Measurements from ENCODE around the gene RGL1. TPM values are rescaled to one million over a fixed set of nuclear protein-coding genes. Genes with fewer than 3 reads are reported as not detected.

The RGL1 gene
- total RNA-seq, 1 donor, result 1.5 TPM

DNA sequence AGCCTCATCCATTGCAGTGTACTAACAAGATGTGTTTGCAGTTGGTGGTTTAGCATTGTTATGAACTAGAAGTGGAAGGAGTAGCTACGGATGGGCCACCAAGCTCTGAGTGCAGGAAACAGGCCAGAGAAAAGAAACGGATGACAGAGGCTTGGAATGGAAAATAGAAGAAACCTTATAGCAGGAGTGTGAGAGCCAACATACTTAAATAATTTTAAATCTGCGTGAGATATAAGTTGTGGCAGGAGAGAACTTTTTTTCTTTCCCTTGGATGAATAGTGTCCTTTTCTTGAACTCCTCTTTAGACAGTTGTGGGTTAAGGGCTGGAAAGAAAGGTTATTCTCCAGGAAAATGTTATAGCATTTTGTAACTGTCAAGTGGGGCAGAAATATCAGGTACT is 54.2 kb downstream of the RGL1 start:
- no peaks in the 10 kb centered on the region for H3K4me1 ChIP-seq (ENCODE audit: insufficient read depth, low read length)

DNA sequence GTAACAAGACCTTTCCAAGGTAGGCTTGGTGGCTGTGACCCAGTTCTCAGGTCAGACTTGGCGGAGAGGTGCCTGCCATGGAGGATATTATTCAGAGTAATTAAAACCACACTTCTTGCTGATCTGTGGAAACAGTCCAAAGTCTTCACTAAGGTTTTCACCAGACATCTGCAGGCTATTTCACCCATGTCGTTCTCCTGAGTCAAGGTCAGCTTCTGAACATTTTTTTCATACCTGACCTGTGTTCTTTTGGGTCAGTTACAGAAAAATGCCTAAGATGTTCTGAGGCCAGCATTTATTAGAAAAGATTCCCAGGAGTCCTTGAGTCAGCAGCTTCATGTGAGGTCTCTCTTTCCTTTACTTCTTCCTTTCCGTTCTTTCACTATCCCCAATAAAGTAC is 54.9 kb downstream of the RGL1 start:
- H3K4me3 ChIP-seq (ENCODE audit: low read length), result no peak overlapping the region
- no peaks in the 10 kb centered on the region for H3K4me1 ChIP-seq (ENCODE audit: insufficient read depth, low read length)
- H3K27me3 ChIP-seq (ENCODE audit: insufficient read depth, low read length), result no peaks in the 10 kb centered on the region
- no peaks in the 10 kb centered on the region for H3K9me3 ChIP-seq (ENCODE audit: low read depth, low read length)

More for the DNA sequence above, 54.2 kb downstream of the RGL1 start:
- H3K4me3 ChIP-seq (ENCODE audit: low read length), result no peak overlapping the region
- H3K27me3 ChIP-seq (ENCODE audit: insufficient read depth, low read length), result no peaks in the 10 kb centered on the region
- no peaks in the 10 kb centered on the region for H3K9me3 ChIP-seq (ENCODE audit: low read depth, low read length)

DNA sequence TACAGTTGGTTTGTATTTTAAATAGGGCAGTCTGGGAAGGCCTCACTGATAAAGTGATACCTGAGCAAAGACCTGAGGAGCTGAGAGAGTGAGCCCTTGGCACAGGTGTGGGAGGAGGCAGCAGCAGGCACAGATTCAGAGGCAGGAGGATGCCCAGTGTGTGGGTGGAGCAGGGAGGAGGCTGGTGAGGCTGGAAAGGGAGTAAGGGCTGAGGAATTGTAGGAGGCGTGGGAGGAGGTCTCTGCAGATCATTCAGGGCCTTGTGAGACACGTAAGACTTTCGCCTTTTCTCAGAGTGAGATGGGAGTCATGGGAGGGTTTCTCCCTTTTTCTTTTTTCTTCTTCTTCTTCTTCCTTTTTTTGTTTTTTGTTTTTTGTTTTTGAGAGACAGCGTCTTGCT is 58.0 kb downstream of the RGL1 start:
- H3K4me1 ChIP-seq (ENCODE audit: insufficient read depth, low read length), result no peaks in the 10 kb centered on the region
- no peaks in the 10 kb centered on the region for H3K27me3 ChIP-seq (ENCODE audit: insufficient read depth, low read length)
- no peak overlapping the region for H3K4me3 ChIP-seq (ENCODE audit: low read length)
- no peaks in the 10 kb centered on the region for H3K9me3 ChIP-seq (ENCODE audit: low read depth, low read length)

DNA sequence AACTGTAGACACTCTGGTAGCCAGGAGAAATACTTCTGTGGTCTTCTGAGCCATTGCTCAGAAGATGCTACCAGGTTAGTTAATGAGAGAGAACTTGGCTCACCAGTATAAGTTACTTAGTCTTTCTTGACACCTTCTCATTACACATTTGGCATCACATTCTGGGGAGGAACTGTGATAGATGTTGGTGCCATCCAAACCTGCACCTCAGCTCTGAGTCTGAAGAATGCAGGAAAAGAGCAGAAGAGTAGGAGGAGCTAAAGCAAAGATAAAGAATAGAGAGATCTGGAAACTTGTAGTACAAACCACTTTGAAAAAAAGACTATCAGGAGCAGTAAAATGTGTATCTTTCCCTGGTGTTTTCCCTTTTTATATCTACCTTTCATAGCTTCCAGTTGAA is 58.9 kb downstream of the RGL1 start:
- Histone ChIP-seq H3K9me3 (ENCODE audit: low read depth, low read length) (no peaks in the 10 kb centered on the region), H3K4me1 (ENCODE audit: insufficient read depth, low read length) (no peaks in the 10 kb centered on the region), H3K27me3 (ENCODE audit: insufficient read depth, low read length) (no peaks in the 10 kb centered on the region), H3K4me3 (ENCODE audit: low read length) (no peak overlapping the region)

DNA sequence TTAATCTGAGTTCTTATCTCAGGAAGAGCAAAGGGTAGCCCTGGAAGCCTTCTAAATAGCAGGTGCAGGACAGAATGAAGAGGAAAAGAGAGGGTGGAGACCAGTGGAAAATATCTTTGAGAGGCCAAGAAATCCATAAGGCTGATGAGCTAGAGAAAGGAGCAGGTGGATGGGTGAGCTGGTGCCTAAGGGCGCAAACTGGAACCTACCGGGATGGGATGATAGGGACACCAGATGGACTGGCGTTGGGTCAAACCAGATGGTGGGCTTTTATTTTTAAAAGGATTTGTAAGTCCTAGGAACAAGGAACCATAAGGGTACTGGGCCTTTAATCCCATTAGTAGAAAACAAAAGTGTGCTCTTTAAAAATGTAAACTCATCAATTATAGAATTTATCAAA is 59.7 kb downstream of the RGL1 start:
- no peaks in the 10 kb centered on the region for H3K4me1 ChIP-seq (ENCODE audit: insufficient read depth, low read length)
- no peaks in the 10 kb centered on the region for H3K9me3 ChIP-seq (ENCODE audit: low read depth, low read length)

DNA sequence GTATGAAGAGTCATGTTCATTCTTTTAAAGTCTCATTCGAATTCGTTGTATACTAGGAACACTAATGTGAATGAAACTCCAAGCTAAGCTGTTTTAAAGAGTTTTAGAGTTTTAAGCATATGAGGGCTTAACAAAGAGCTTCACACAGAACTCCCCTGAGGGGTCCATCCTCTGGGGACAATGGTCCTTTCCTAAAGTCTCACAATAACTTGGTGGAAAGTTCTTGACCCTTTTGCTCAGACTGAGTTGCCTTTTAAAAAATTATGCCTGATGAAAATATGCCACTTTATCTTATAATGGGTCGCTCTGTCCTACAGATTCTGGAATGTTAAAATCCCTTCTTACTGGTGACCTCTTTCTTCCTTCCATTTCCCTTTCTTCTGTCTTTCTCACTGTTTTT is 64.3 kb downstream of the RGL1 start:
- H3K4me3 ChIP-seq (ENCODE audit: low read length), result no peak overlapping the region
- no peaks in the 10 kb centered on the region for H3K9me3 ChIP-seq (ENCODE audit: low read depth, low read length)
- H3K27me3 ChIP-seq (ENCODE audit: insufficient read depth, low read length), result no peaks in the 10 kb centered on the region
- H3K4me1 ChIP-seq (ENCODE audit: insufficient read depth, low read length), result peaks cover 7% of the 10 kb centered on the region

More for the DNA sequence above, 59.7 kb downstream of the RGL1 start:
- Histone ChIP-seq H3K4me3 (ENCODE audit: low read length) (no peak overlapping the region), H3K27me3 (ENCODE audit: insufficient read depth, low read length) (no peaks in the 10 kb centered on the region)

DNA sequence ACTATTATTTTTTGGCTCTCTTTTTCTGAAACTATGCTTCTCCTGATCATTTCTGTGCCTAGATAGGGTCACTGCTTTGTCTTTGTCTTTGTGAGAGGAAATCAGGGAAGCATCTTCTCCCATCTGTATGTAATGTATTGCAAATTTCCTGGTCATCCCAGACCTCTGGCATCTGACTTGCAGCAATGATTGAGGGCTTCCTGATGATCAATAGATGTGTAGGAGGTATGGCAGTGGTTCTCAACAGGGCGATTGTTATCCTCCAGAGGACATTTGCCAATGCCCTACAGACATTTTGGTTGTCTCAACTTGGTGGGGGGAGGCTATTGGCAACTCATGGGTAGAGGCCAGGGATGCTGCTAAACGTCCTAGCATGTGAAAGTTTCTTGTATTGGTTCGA is 64.7 kb downstream of the RGL1 start:
- Histone ChIP-seq H3K4me1 (ENCODE audit: insufficient read depth, low read length) (peaks cover 10% of the 10 kb centered on the region), H3K9me3 (ENCODE audit: low read depth, low read length) (no peaks in the 10 kb centered on the region), H3K4me3 (ENCODE audit: low read length) (no peak overlapping the region), H3K27me3 (ENCODE audit: insufficient read depth, low read length) (no peaks in the 10 kb centered on the region)

DNA sequence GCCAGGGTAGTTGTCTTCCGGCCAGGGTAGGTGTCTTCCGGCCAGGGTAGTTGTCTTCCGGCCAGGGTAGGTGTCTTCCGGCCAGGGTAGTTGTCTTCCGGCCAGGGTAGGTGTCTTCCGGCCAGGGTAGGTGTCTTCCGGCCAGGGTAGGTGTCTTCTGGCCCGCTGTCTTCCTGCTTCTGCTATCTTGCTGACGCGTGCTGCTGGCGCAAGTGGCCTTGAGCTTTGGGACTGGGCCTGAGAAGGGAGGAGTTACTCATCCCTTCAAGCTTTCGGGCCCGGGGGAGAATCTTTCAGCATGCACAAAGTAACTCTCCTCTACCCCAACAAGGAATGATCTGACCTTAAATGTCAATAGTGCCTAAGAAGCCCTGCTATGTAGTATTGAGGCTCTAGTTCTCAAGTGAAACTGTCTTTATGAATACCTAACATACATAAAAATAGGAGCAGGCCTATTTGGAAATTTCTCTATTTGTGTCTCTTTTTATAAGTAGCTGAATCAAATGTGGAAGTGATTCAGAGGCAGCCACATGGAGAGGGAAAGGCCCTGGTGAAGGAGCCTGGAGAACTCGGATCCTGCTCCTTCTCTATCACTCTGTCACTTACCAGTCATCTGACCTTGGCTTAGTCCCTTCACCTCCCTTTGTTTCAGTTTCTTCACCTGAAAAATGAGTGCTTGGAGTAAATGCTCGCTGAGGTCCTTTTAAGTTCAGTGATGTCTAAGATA is 65.6 kb downstream of the RGL1 start:
- no peaks in the 10 kb centered on the region for H3K9me3 ChIP-seq (ENCODE audit: low read depth, low read length)
- peaks cover 10% of the 10 kb centered on the region for H3K4me1 ChIP-seq (ENCODE audit: insufficient read depth, low read length)
- H3K27me3 ChIP-seq (ENCODE audit: insufficient read depth, low read length), result no peaks in the 10 kb centered on the region
- no peak overlapping the region for H3K4me3 ChIP-seq (ENCODE audit: low read length)

DNA sequence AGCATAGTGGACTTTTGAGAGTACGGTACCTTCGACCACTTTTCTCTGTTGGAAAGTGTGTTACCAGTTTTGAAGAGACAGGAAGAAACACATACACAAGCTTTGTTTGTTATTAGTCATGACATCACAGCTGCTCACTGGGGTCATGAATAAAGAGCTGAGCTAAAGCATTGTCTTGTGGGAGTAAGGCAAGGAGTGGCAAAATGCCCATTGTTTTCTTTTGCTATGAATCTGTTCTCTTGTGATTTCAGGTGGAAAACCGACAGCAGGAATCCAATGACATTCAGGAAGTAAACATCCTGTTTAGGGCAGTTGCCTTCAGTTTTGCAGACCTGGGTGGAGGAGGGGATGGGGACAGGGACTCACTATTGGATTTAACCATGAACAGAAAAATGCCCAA is 66.2 kb downstream of the RGL1 start:
- no peaks in the 10 kb centered on the region for H3K9me3 ChIP-seq (ENCODE audit: low read depth, low read length)
- H3K27me3 ChIP-seq (ENCODE audit: insufficient read depth, low read length), result no peaks in the 10 kb centered on the region
- H3K4me3 ChIP-seq (ENCODE audit: low read length), result no peak overlapping the region
- H3K4me1 ChIP-seq (ENCODE audit: insufficient read depth, low read length), result peaks cover 13% of the 10 kb centered on the region

DNA sequence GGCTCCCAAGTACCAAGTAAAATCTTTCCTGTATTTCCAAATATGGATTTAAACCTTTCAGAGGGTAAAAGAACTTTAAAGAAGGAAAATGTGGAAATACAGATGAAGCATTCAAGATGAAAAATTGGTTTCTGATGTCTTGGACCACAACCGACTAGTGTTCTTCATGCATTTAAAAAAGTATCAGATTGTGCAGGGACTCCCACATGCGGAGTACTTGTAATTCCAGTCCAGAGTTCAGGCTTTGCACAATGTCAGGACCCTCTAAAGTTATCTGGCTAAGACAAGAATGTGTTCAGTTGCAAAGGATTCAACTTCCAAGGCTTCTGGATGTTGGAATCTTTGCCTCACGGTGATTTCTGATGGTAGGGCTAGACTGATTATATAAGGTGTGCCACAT is 66.7 kb downstream of the RGL1 start:
- Histone ChIP-seq H3K4me3 (ENCODE audit: low read length) (no peak overlapping the region), H3K27me3 (ENCODE audit: insufficient read depth, low read length) (no peaks in the 10 kb centered on the region), H3K4me1 (ENCODE audit: insufficient read depth, low read length) (peaks cover 15% of the 10 kb centered on the region), H3K9me3 (ENCODE audit: low read depth, low read length) (no peaks in the 10 kb centered on the region)

DNA sequence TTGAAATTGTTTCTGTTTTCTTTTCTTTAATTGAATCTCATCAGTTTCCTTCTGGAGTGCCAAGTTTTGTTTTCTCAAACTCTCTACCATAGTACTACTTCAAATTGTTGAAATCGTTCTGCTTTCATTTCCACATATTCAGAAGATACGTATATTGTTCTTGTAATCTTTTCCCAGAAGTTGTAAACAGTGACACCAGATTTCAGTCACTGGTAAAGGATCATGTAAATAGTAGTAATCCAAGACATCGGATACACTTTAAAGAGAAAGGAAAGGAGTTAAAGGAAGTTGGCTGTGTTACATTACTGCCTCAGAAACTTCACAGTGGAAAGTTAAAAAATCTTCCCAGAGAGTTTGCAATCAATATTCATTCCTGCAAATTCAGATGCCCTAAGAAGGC is 67.5 kb downstream of the RGL1 start:
- no peaks in the 10 kb centered on the region for H3K27me3 ChIP-seq (ENCODE audit: insufficient read depth, low read length)
- H3K4me1 ChIP-seq (ENCODE audit: insufficient read depth, low read length), result peaks cover 15% of the 10 kb centered on the region

DNA sequence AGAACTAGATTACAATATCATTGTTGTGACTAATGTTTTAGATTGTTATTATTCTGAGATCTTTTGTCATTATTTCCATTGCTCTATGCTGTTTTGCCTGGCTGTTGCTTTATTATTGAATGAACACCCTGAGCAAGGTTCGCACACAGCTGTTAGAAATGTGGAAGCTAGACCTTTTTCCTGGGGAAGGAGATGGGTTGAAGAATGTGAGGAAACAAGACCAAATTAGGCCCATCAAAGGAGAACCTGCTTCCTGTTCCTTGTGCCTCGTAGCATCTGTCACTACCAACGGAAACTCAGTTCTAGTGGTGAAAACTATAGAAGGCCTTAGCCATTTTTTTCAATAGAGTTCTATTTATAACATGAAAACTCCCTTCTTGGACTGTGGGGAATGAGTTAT is 68.7 kb downstream of the RGL1 start:
- Histone ChIP-seq H3K27me3 (ENCODE audit: insufficient read depth, low read length) (no peaks in the 10 kb centered on the region), H3K9me3 (ENCODE audit: low read depth, low read length) (no peaks in the 10 kb centered on the region), H3K4me1 (ENCODE audit: insufficient read depth, low read length) (peaks cover 15% of the 10 kb centered on the region), H3K4me3 (ENCODE audit: low read length) (no peak overlapping the region)

More for the DNA sequence above, 67.5 kb downstream of the RGL1 start:
- Histone ChIP-seq H3K9me3 (ENCODE audit: low read depth, low read length) (no peaks in the 10 kb centered on the region), H3K4me3 (ENCODE audit: low read length) (no peak overlapping the region)

DNA sequence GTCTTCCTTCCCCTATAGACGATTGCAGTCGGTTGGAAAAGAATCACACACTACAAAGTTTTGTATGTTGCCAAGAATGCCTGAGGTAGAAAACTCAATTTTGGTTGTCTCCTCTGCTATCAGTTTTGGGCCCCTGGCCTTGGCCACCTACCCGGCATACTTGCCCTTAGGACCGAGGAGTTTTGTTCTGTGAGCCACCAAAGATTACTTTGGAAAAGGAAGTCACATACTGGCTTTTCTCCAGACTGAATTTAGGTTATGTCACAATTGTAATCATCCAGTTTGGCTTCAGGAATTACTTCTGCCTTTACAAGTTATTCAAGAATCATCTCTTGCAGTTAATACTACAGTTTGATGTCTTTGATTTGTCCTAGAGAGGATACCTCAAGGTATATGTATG is 71.4 kb downstream of the RGL1 start:
- Histone ChIP-seq H3K9me3 (ENCODE audit: low read depth, low read length) (no peaks in the 10 kb centered on the region), H3K27me3 (ENCODE audit: insufficient read depth, low read length) (no peaks in the 10 kb centered on the region), H3K4me3 (ENCODE audit: low read length) (no peak overlapping the region), H3K4me1 (ENCODE audit: insufficient read depth, low read length) (peaks cover 15% of the 10 kb centered on the region)

DNA sequence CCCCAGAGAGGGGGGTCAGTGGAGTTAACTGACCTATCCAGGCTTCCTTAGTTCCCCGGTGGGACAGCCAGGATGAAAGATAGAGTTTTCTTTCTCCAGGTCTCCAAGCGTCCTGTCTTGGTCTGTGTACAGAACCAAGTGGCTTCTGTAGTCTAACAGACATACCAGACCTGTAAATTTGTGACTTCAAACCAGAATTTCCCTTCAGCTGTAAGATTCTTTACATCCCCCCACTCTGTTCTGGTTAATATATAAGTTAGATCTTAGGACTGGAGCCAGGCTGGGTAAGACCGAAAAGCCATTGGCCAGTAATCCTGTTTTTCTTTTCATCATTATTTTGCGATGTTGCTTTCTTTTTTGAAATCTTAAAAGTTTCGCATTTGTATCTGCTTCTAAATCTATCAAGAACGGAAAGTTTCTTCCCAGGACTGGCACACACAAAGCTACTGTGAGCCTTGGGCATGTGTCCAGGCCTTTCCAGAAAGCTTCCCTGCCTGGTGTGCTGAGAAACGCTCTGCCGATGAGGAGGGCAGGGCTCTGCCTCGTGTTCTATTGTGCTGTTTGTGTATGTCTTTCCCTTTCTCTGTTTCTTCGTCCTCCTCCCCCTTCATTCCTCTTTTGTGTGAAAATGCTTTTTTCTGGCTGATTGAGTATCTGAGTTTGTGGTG is 72.3 kb downstream of the RGL1 start:
- Histone ChIP-seq H3K4me3 (ENCODE audit: low read length) (no peak overlapping the region), H3K27me3 (ENCODE audit: insufficient read depth, low read length) (no peaks in the 10 kb centered on the region), H3K9me3 (ENCODE audit: low read depth, low read length) (no peaks in the 10 kb centered on the region), H3K4me1 (ENCODE audit: insufficient read depth, low read length) (peaks cover 22% of the 10 kb centered on the region)

DNA sequence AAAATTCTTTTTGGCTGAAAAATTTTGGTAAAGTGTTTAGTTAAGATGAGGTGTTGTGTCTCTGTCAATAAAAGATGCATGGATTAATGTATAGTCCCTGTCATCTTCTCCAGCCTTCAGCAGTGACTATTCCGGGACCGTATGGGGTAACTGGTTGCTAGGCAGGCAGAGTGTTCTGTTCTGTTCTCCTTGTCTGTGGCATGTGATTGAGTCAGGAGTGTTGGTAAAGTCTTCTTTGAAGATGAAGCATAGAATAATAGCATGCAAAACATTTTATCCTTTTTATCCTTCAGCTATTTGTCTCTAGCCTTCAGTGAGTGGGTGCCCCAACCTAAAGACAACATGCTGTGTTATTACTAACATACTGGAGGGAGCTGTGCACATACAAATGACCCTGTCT is 74.6 kb downstream of the RGL1 start:
- Histone ChIP-seq H3K27me3 (ENCODE audit: insufficient read depth, low read length) (no peaks in the 10 kb centered on the region), H3K4me1 (ENCODE audit: insufficient read depth, low read length) (peaks cover 32% of the 10 kb centered on the region), H3K9me3 (ENCODE audit: low read depth, low read length) (no peaks in the 10 kb centered on the region), H3K4me3 (ENCODE audit: low read length) (no peak overlapping the region)

DNA sequence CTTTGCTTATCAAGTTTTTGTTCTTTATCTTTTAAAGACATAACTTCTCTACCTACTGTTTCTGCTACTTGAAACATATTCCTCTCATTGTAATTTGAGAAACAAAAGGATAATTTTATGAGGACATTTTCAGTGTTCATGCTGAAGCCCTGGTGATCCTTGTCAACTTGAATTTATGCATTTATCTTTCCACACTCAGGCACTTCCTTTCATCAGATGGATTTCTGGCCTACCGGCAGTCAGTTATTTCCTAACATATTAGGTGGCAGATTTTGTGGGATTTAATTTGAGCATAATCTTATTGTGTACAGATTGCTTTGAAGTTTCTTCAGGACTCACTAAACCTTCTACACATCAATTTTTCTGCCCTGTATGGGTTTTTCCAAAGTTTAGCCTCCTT is 75.0 kb downstream of the RGL1 start:
- Histone ChIP-seq H3K4me1 (ENCODE audit: insufficient read depth, low read length) (peaks cover 34% of the 10 kb centered on the region), H3K27me3 (ENCODE audit: insufficient read depth, low read length) (no peaks in the 10 kb centered on the region), H3K9me3 (ENCODE audit: low read depth, low read length) (no peaks in the 10 kb centered on the region), H3K4me3 (ENCODE audit: low read length) (no peak overlapping the region)

All from mononuclear cell (primary cell).